ENCODE measurements around the gene PDE2A. TPM values are rescaled to one million over a fixed set of nuclear protein-coding genes. Genes with fewer than 3 reads are reported as not detected.
A peak's percentile ranks its signal among the peaks of the same experiment; 100 is the strongest.

The PDE2A gene
- total and polyA plus RNA-seq, 11 donors = 16.8 to 53.7 (median 23.7) TPM

GRCh38 chr11:72615329-72615728, 58.9 kb downstream of the PDE2A start:
- intact Hi-C loops (cut with DNase I) = no loop called here
- 68 to 81% (median 77%) methylated on average over 3 of the region's 3 CpGs for WGBS, 4 donors
- no peak for TF ChIP-seq POLR2A (IDR thresholded peaks at IDR 0.05)
- no peak for TF ChIP-seq CTCF (IDR thresholded peaks at IDR 0.05)
- Histone ChIP-seq H3K27ac (peak overlapping the region in 1 of 12 donors; percentile 87), H3K9me3 (no peaks in the 10 kb centered on the region), H3K4me1 (peaks cover 0 to 54% (median 25%) of the 10 kb centered on the region in 12 donors), H3K27me3 (peaks cover 0 to 22% (median 0%) of the 10 kb centered on the region in 9 donors), H3K36me3 (no peaks in the 10 kb centered on the region), H3K4me3 (no peak overlapping the region)
- DNase-seq = no peak
- no peak for ATAC-seq

- DNase-seq = no peak
- TF ChIP-seq POLR2A (IDR thresholded peaks at IDR 0.05) = no peak
- no peak for TF ChIP-seq CTCF (IDR thresholded peaks at IDR 0.05)
- no peaks in the 10 kb centered on the region for H3K9me3 ChIP-seq
- no peak overlapping the region for H3K27ac ChIP-seq
- intact Hi-C loops (cut with DNase I) = no loop called here
- ATAC-seq = no peak
- WGBS, 4 donors = 3 to 19% (median 11%) methylated on average over 6 of the region's 6 CpGs
- peaks cover 0 to 28% (median 0%) of the 10 kb centered on the region in 9 donors for H3K27me3 ChIP-seq
- H3K4me3 ChIP-seq = no peak overlapping the region
- no peaks in the 10 kb centered on the region for H3K36me3 ChIP-seq
- peaks cover 0 to 54% (median 25%) of the 10 kb centered on the region in 12 donors for H3K4me1 ChIP-seq
Measured at GRCh38 chr11:72614381-72614780, 59.8 kb downstream of the PDE2A start.

GRCh38 chr11:72613977-72614376, 60.2 kb downstream of the PDE2A start:
- H3K9me3 ChIP-seq = no peaks in the 10 kb centered on the region
- H3K27me3 ChIP-seq = peaks cover 0 to 28% (median 0%) of the 10 kb centered on the region in 9 donors
- no peak for TF ChIP-seq CTCF (IDR thresholded peaks at IDR 0.05)
- no peak for TF ChIP-seq POLR2A (IDR thresholded peaks at IDR 0.05)
- no peaks in the 10 kb centered on the region for H3K36me3 ChIP-seq
- H3K4me1 ChIP-seq = peaks cover 0 to 54% (median 25%) of the 10 kb centered on the region in 12 donors
- no peak overlapping the region for H3K4me3 ChIP-seq
- ATAC-seq = peak in 2 of 4 donors; percentile 41 to 45
- WGBS, 4 donors = 53 to 90% (median 64%) methylated on average over 7 of the region's 7 CpGs
- no peak overlapping the region for H3K27ac ChIP-seq
- peak in 3 of 5 donors; percentile 47 to 64 (median 53) for DNase-seq
- intact Hi-C loops (cut with DNase I) = no loop called here

- Histone ChIP-seq H3K27me3 (peaks cover 0 to 28% (median 0%) of the 10 kb centered on the region in 9 donors), H3K36me3 (no peaks in the 10 kb centered on the region), H3K9me3 (no peaks in the 10 kb centered on the region), H3K4me1 (peaks cover 0 to 56% (median 27%) of the 10 kb centered on the region in 12 donors), H3K27ac (no peak overlapping the region), H3K4me3 (no peak overlapping the region)
- DNase-seq = no peak
- 61 to 76% (median 70%) methylated on average over 10 of the region's 10 CpGs for WGBS, 4 donors
- no peak for ATAC-seq
- TF ChIP-seq POLR2A (IDR thresholded peaks at IDR 0.05) = no peak
- TF ChIP-seq CTCF (IDR thresholded peaks at IDR 0.05) = no peak
- intact Hi-C loops (cut with DNase I) = no loop called here
Measured at GRCh38 chr11:72613450-72613849, 60.8 kb downstream of the PDE2A start.

Data from heart left ventricle (tissue), 16 donors.